Right renal pelvis (tissue), 4 donors: ENCODE results near the gene SEL1L. TPM values are rescaled to one million over a fixed set of nuclear protein-coding genes. Genes with fewer than 3 reads are reported as not detected.
A peak's percentile ranks its signal among the peaks of the same experiment; 100 is the strongest.
"Not testable (repeated sequence)": the region's sequence is repeated elsewhere in the genome, so short reads cannot be mapped to it uniquely, and the experiment has no call there.

Experiments used
- DNase-seq, 4 donors: peaks; one replicate each; pipeline ENCODE4 v3.0.0-alpha.2; 2013; ENCODE audit warnings: low read depth in 4 of 4, low spot score in 3 of 4, missing footprints in 1 of 4
- polyA plus RNA-seq, 4 donors: library from polyadenylated mRNA; unstranded; fragments of 120-200 nt; gene quantifications; one replicate each; pipeline ENCODE4 v1.2.1, GENCODE V29; 2013; ENCODE audit not compliant: insufficient read length in 4 of 4

Gene SEL1L
- polyA plus RNA-seq, 4 donors, result 70.2 to 92.0 (median 89.2) TPM

- no peak for DNase-seq
These were observed 56.8 kb downstream of the SEL1L start for GRCh38 chr14:81476816-81477215.

GRCh38 chr14:81474685-81475324, 58.8 kb downstream of the SEL1L start:
- no peak for DNase-seq

GRCh38 chr14:81474148-81474492, 59.5 kb downstream of the SEL1L start:
- no peak for DNase-seq

GRCh38 chr14:81473456-81474147, 60.1 kb downstream of the SEL1L start:
- DNase-seq, result no peak

GRCh38 chr14:81472096-81472800, 61.4 kb downstream of the SEL1L start:
- DNase-seq, result no peak

- DNase-seq, result no peak
These were observed 62.6 kb downstream of the SEL1L start for GRCh38 chr14:81471062-81471461.

- not testable (repeated sequence) for DNase-seq
These were observed 63.2 kb downstream of the SEL1L start for GRCh38 chr14:81470557-81470826.

- no peak for DNase-seq
These were observed 66.8 kb downstream of the SEL1L start for GRCh38 chr14:81466854-81467253.

GRCh38 chr14:81465507-81466228, 68.0 kb downstream of the SEL1L start:
- DNase-seq, result no peak

GRCh38 chr14:81465003-81465392, 68.7 kb downstream of the SEL1L start:
- not testable (repeated sequence) for DNase-seq

GRCh38 chr14:81464253-81465002, 69.2 kb downstream of the SEL1L start:
- peak; percentile 62 to 76 (median 71) for DNase-seq

GRCh38 chr14:81462356-81462755, 71.3 kb downstream of the SEL1L start:
- DNase-seq, result not testable (repeated sequence)

- no peak for DNase-seq
These were observed 73.7 kb downstream of the SEL1L start for GRCh38 chr14:81459912-81460311.

- no peak for DNase-seq
These were observed 75.3 kb downstream of the SEL1L start for GRCh38 chr14:81458352-81458751.

- DNase-seq, result no peak
These were observed 78.3 kb downstream of the SEL1L start for GRCh38 chr14:81455390-81455789.

- DNase-seq, result no peak
These were observed 79.0 kb downstream of the SEL1L start for GRCh38 chr14:81454572-81455218.

- peak in 2 of 4 donors; percentile 31 to 45 for DNase-seq
These were observed 80.4 kb downstream of the SEL1L start for GRCh38 chr14:81453166-81453766.

- DNase-seq, result no peak
These were observed 81.1 kb downstream of the SEL1L start for GRCh38 chr14:81452341-81453133.

- DNase-seq, result no peak
These were observed 82.7 kb downstream of the SEL1L start for GRCh38 chr14:81450976-81451375.
